ENCODE measurements around the gene CCDC27. TPM values are rescaled to one million over a fixed set of nuclear protein-coding genes. Genes with fewer than 3 reads are reported as not detected.

The CCDC27 gene
- total RNA-seq, 1 experiment from 2014 or later = not detected

DNA sequence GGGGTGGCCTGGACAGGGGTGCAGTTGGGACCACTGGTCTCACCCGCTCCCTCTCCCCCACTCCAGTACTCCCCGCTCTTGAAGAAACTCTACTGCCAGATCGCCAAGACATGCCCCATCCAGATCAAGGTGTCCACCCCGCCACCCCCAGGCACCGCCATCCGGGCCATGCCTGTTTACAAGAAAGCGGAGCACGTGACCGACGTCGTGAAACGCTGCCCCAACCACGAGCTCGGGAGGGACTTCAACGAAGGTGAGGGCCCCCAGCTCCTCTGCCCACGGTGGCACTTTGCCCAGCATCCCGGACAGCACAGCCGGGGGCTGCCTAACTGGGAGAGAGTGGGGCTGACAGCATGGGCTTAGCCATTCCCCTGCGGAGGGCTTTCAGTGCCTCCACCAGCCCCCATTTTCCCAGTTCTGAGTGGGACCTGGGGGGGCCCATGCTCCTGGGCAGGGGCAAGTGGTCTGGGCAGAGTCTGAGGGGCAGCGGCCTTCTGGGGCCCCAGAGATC is 30.2 kb upstream of the CCDC27 start:
- H4K20me1 ChIP-seq (ENCODE audit: insufficient read depth) = no peaks in the 10 kb centered on the region
- H3K9me3 ChIP-seq (ENCODE audit: control insufficient read depth in 1 of 2, insufficient read depth in 1 of 2, low read depth in 1 of 2, low read length in 2 of 2) = no peaks in the 10 kb centered on the region
- ATAC-seq (no peak), DNase-seq (ENCODE audit: low read depth, low spot score) (no peak)
- H3K9ac ChIP-seq (ENCODE audit: low read length) = no peak overlapping the region
- no peak overlapping the region for H2AFZ ChIP-seq (ENCODE audit: low read depth, low read length, poor library complexity, severe bottlenecking)
- H3K27me3 ChIP-seq (ENCODE audit: insufficient read depth, low read length) = no peaks in the 10 kb centered on the region
- ChIA-PET POLR2A (no interaction called here), CTCF (no interaction called here), RAD21 (ENCODE audit: low non-redundant PET in 1 of 2, low total read pairs in 2 of 2, uncharacterized antibody in 2 of 2, unreplicated experiment in 2 of 2) (no interaction called here)
- H3K36me3 ChIP-seq (ENCODE audit: control insufficient read depth in 1 of 2, insufficient read depth in 2 of 2, low read length in 2 of 2) = no peaks in the 10 kb centered on the region
- no peak for TF ChIP-seq ZNF274 (IDR thresholded peaks at IDR 0.05; ENCODE audit: low read depth, low read length)
- TF ChIP-seq EZH2 (IDR thresholded peaks at IDR 0.05) = no peak
- TF ChIP-seq CEBPB (IDR thresholded peaks at IDR 0.05; ENCODE audit: low read depth) = no peak
- TF ChIP-seq RAD21 (IDR thresholded peaks at IDR 0.05; ENCODE audit: low read depth) = no peak
- no peak for TF ChIP-seq POLR2A (IDR thresholded peaks at IDR 0.05; ENCODE audit: borderline replicate concordance, extremely low read depth, insufficient read depth, insufficient read length)
- no peak for TF ChIP-seq SIN3A (IDR thresholded peaks at IDR 0.05; ENCODE audit: low read depth)
- no peak for TF ChIP-seq YY1 (IDR thresholded peaks at IDR 0.05; ENCODE audit: extremely low read depth, insufficient replicate concordance, low read depth, low read length)
- no peak for TF ChIP-seq JUND (IDR thresholded peaks at IDR 0.05)
- TF ChIP-seq, protein P1, sequence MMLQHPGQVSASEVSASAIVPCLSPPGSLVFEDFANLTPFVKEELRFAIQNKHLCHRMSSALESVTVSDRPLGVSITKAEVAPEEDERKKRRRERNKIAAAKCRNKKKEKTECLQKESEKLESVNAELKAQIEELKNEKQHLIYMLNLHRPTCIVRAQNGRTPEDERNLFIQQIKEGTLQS (IDR thresholded peaks at IDR 0.05) = no peak
- TF ChIP-seq EGR1 (IDR thresholded peaks at IDR 0.05; ENCODE audit: low read depth) = no peak
- TF ChIP-seq, protein P2, sequence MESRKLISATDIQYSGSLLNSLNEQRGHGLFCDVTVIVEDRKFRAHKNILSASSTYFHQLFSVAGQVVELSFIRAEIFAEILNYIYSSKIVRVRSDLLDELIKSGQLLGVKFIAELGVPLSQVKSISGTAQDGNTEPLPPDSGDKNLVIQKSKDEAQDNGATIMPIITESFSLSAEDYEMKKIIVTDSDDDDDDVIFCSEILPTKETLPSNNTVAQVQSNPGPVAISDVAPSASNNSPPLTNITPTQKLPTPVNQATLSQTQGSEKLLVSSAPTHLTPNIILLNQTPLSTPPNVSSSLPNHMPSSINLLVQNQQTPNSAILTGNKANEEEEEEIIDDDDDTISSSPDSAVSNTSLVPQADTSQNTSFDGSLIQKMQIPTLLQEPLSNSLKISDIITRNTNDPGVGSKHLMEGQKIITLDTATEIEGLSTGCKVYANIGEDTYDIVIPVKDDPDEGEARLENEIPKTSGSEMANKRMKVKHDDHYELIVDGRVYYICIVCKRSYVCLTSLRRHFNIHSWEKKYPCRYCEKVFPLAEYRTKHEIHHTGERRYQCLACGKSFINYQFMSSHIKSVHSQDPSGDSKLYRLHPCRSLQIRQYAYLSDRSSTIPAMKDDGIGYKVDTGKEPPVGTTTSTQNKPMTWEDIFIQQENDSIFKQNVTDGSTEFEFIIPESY (IDR thresholded peaks at IDR 0.05; ENCODE audit: extremely low read depth, insufficient replicate concordance, low read length) = no peak
- TF ChIP-seq, protein P3, sequence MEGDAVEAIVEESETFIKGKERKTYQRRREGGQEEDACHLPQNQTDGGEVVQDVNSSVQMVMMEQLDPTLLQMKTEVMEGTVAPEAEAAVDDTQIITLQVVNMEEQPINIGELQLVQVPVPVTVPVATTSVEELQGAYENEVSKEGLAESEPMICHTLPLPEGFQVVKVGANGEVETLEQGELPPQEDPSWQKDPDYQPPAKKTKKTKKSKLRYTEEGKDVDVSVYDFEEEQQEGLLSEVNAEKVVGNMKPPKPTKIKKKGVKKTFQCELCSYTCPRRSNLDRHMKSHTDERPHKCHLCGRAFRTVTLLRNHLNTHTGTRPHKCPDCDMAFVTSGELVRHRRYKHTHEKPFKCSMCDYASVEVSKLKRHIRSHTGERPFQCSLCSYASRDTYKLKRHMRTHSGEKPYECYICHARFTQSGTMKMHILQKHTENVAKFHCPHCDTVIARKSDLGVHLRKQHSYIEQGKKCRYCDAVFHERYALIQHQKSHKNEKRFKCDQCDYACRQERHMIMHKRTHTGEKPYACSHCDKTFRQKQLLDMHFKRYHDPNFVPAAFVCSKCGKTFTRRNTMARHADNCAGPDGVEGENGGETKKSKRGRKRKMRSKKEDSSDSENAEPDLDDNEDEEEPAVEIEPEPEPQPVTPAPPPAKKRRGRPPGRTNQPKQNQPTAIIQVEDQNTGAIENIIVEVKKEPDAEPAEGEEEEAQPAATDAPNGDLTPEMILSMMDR (IDR thresholded peaks at IDR 0.05 in 2 of 3, conservative IDR thresholded peaks at IDR 0.05 in 1 of 3; ENCODE audit: borderline replicate concordance in 1 of 3, insufficient read depth in 1 of 3, low read depth in 2 of 3, low read length in 2 of 3) = no peak
- TF ChIP-seq CBX3 (IDR thresholded peaks at IDR 0.05; ENCODE audit: low read depth) = no peak
- no peak for TF ChIP-seq EZH2phosphoT487 (IDR thresholded peaks at IDR 0.05; ENCODE audit: borderline replicate concordance)
- TF ChIP-seq POLR2AphosphoS5 (IDR thresholded peaks at IDR 0.05; ENCODE audit: low read depth, low read length) = no peak
- TF ChIP-seq TCF7L2 (IDR thresholded peaks at IDR 0.05; ENCODE audit: borderline replicate concordance, extremely low read depth, insufficient read depth, insufficient read length) = no peak
- no peak for TF ChIP-seq SP1 (IDR thresholded peaks at IDR 0.05; ENCODE audit: low read depth)
- H3K4me3 ChIP-seq (replicated peaks in 1 of 2; ENCODE audit: low read depth in 1 of 2, low read length in 2 of 2) = no peak overlapping the region
- H3K27ac ChIP-seq (ENCODE audit: low read depth, low read length) = no peak overlapping the region
- H3K4me1 ChIP-seq (ENCODE audit: control insufficient read depth in 1 of 2, insufficient read depth in 2 of 2, low read length in 2 of 2) = no peaks in the 10 kb centered on the region
- H3K4me2 ChIP-seq (ENCODE audit: low read length) = no peak overlapping the region
- no peaks in the 10 kb centered on the region for H3K79me2 ChIP-seq (ENCODE audit: insufficient read depth, low read length)
- no TSS peak for BruUV-seq (replicated peaks)
- intact Hi-C loops (cut with micrococcal nuclease) = loop anchor here (5.0 kb wide), 1 partner anchor 270 kb away; the partner anchor contains the start of gene ARHGEF16
- no peaks in the 10 kb centered on the region for H3K9me2 ChIP-seq (ENCODE audit: insufficient read depth)

Measured in HCT116 (cell line).